ENCODE data around the gene RND1.

GRCh38 chr12:48910196-48910595, 44.5 kb upstream of the RND1 start:
- TF ChIP-seq, protein P1, sequence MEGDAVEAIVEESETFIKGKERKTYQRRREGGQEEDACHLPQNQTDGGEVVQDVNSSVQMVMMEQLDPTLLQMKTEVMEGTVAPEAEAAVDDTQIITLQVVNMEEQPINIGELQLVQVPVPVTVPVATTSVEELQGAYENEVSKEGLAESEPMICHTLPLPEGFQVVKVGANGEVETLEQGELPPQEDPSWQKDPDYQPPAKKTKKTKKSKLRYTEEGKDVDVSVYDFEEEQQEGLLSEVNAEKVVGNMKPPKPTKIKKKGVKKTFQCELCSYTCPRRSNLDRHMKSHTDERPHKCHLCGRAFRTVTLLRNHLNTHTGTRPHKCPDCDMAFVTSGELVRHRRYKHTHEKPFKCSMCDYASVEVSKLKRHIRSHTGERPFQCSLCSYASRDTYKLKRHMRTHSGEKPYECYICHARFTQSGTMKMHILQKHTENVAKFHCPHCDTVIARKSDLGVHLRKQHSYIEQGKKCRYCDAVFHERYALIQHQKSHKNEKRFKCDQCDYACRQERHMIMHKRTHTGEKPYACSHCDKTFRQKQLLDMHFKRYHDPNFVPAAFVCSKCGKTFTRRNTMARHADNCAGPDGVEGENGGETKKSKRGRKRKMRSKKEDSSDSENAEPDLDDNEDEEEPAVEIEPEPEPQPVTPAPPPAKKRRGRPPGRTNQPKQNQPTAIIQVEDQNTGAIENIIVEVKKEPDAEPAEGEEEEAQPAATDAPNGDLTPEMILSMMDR (IDR thresholded peaks at IDR 0.05; ENCODE audit: low read depth, low read length, poor library complexity, severe bottlenecking) = no peak
- no peak for TF ChIP-seq EZH2phosphoT487 (IDR thresholded peaks at IDR 0.05; ENCODE audit: borderline replicate concordance, low read length)
